Astrocyte (in vitro differentiated cells and primary cell): ENCODE measurements around the gene CKMT1A. TPM values are rescaled to one million over a fixed set of nuclear protein-coding genes. Genes with fewer than 3 reads are reported as not detected.
A peak's percentile ranks its signal among the peaks of the same experiment; 100 is the strongest.
"Not testable (repeated sequence)": the region's sequence is repeated elsewhere in the genome, so short reads cannot be mapped to it uniquely, and the experiment has no call there.

ENCODE experiments used
- DNase-seq: peaks from one replicate; pipeline ENCODE4 v3.0.0-alpha.2; 2010; ENCODE audit warnings: low read depth
- FAIRE-seq: peaks from 2 replicates; lab custom pipeline; 2011; peaks lifted over from hg19 to GRCh38; lab: Jason Lieb, UNC
- H2AFZ ChIP-seq: 2 replicates; pipeline ENCODE4 v1.6.0; 2012; ENCODE audit warnings: low read depth, low read length, inconsistent platforms
- H3K27ac ChIP-seq: 2 replicates; pipeline ENCODE4 v1.5.1; 2011; ENCODE audit warnings: low read depth, low read length, inconsistent platforms
- H3K27me3 ChIP-seq: 2 replicates; pipeline ENCODE4 v1.6.0; 2011; ENCODE audit warnings: low read length, inconsistent platforms; ENCODE audit not compliant: insufficient read depth
- H3K36me3 ChIP-seq: 2 replicates; pipeline ENCODE4 v1.5.1; 2011; ENCODE audit warnings: low read length, inconsistent platforms; ENCODE audit not compliant: insufficient read depth
- H3K4me1 ChIP-seq: 2 replicates; pipeline ENCODE4 v1.5.1; 2011; ENCODE audit warnings: low read length, inconsistent platforms; ENCODE audit not compliant: insufficient read depth
- H3K4me2 ChIP-seq: 2 replicates; pipeline ENCODE4 v1.6.0; 2012; ENCODE audit warnings: low read length, inconsistent platforms
- H3K4me3 ChIP-seq: 2 replicates; pipeline ENCODE4 v1.5.1; 2011; ENCODE audit warnings: low read depth, mild to moderate bottlenecking, low read length, inconsistent platforms; ENCODE audit not compliant: insufficient read depth
- H3K79me2 ChIP-seq: 2 replicates; pipeline ENCODE4 v1.6.0; 2012; ENCODE audit warnings: mild to moderate bottlenecking, low read length, inconsistent platforms; ENCODE audit not compliant: insufficient read depth
- H3K9ac ChIP-seq: 2 replicates; pipeline ENCODE4 v1.6.0; 2012; ENCODE audit warnings: mild to moderate bottlenecking, low read length, inconsistent platforms
- H3K9me3 ChIP-seq: 2 replicates; pipeline ENCODE4 v1.5.1; 2012; ENCODE audit warnings: low read depth, mild to moderate bottlenecking, low read length, inconsistent platforms; ENCODE audit not compliant: insufficient read depth
- H4K20me1 ChIP-seq: 2 replicates; pipeline ENCODE4 v1.6.0; 2012; ENCODE audit warnings: low read length, inconsistent platforms; ENCODE audit not compliant: insufficient read depth
- H3K27ac Mint-ChIP-seq: one replicate; pipeline ENCODE4 v1.8.0; 2021; ENCODE audit warnings: mild to moderate bottlenecking, mixed read lengths; ENCODE audit not compliant: unreplicated experiment
- H3K27me3 Mint-ChIP-seq: one replicate; pipeline ENCODE4 v1.8.0; 2021; ENCODE audit warnings: low read depth, mixed read lengths; ENCODE audit not compliant: unreplicated experiment
- H3K36me3 Mint-ChIP-seq: one replicate; pipeline ENCODE4 v1.8.0; 2021; ENCODE audit warnings: low read depth, mixed read lengths; ENCODE audit not compliant: unreplicated experiment
- H3K4me1 Mint-ChIP-seq: one replicate; pipeline ENCODE4 v1.8.0; 2021; ENCODE audit warnings: low read depth, mixed read lengths; ENCODE audit not compliant: unreplicated experiment
- H3K4me3 Mint-ChIP-seq: one replicate; pipeline ENCODE4 v1.8.0; 2021; ENCODE audit warnings: mild to moderate bottlenecking, moderate library complexity, mixed read lengths; ENCODE audit not compliant: unreplicated experiment
- H3K9me3 Mint-ChIP-seq: one replicate; pipeline ENCODE4 v1.8.0; 2021; ENCODE audit warnings: mild to moderate bottlenecking, mixed read lengths; ENCODE audit not compliant: unreplicated experiment
- EZH2 ChIP-seq: IDR thresholded peaks from 2 replicates; pipeline ENCODE4 v1.6.1; 2012; ENCODE audit warnings: mild to moderate bottlenecking, low read length, inconsistent platforms; ENCODE audit not compliant: insufficient read depth
- total RNA-seq: library from RNA; stranded (reverse); gene quantifications from 2 replicates; pipeline ENCODE4 v1.2.1, GENCODE V29; 2021
- TF ChIP-seq, protein P1 (sequence below): IDR thresholded peaks from 2 replicates; pipeline ENCODE4 v1.5.1; 2011; ENCODE audit warnings: low read depth, mild to moderate bottlenecking, inconsistent platforms, low read length, moderate library complexity; ENCODE audit not compliant: insufficient read depth

The CKMT1A gene
- total RNA-seq, 1 donor from 2014 or later, result 1.2 TPM

DNA sequence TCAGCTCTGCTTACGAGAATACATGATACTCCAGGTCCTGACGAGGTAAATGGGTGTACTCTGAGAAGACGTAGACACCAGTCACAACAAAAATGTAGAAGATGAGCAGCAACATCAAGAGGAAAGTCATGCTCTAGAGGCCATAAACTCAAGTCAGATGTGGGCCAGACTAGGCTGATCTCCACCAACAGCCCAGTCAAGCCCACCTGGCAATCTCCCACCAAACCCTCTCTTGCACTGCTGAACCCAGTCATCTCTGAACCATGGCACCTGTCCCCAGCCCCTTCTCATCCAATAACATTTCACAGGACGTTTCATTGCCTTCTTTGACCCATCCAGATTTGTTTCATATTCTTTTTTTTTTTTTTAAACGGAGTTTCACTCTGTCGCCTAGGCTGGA, 41.8 kb downstream of the CKMT1A start:
- no peak overlapping the region for H3K4me3 Mint-ChIP-seq
- no peaks in the 10 kb centered on the region for H3K36me3 ChIP-seq
- no peak overlapping the region for H3K9ac ChIP-seq
- H3K9me3 ChIP-seq, result no peaks in the 10 kb centered on the region
- H2AFZ ChIP-seq, result no peak overlapping the region
- peaks cover 4% of the 10 kb centered on the region for H3K27me3 Mint-ChIP-seq
- TF ChIP-seq EZH2, result no peak
- TF ChIP-seq, protein P1, sequence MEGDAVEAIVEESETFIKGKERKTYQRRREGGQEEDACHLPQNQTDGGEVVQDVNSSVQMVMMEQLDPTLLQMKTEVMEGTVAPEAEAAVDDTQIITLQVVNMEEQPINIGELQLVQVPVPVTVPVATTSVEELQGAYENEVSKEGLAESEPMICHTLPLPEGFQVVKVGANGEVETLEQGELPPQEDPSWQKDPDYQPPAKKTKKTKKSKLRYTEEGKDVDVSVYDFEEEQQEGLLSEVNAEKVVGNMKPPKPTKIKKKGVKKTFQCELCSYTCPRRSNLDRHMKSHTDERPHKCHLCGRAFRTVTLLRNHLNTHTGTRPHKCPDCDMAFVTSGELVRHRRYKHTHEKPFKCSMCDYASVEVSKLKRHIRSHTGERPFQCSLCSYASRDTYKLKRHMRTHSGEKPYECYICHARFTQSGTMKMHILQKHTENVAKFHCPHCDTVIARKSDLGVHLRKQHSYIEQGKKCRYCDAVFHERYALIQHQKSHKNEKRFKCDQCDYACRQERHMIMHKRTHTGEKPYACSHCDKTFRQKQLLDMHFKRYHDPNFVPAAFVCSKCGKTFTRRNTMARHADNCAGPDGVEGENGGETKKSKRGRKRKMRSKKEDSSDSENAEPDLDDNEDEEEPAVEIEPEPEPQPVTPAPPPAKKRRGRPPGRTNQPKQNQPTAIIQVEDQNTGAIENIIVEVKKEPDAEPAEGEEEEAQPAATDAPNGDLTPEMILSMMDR, result no peak
- H3K27ac ChIP-seq, result no peak overlapping the region
- H3K4me1 ChIP-seq, result no peaks in the 10 kb centered on the region
- H3K27ac Mint-ChIP-seq, result no peak overlapping the region
- no peak for DNase-seq
- H3K4me3 ChIP-seq, result no peak overlapping the region
- no peak overlapping the region for H3K4me2 ChIP-seq
- H3K9me3 Mint-ChIP-seq, result peaks cover 2% of the 10 kb centered on the region
- H3K36me3 Mint-ChIP-seq, result no peaks in the 10 kb centered on the region
- no peaks in the 10 kb centered on the region for H4K20me1 ChIP-seq
- H3K4me1 Mint-ChIP-seq, result no peaks in the 10 kb centered on the region
- H3K27me3 ChIP-seq, result no peaks in the 10 kb centered on the region
- no peaks in the 10 kb centered on the region for H3K79me2 ChIP-seq
- FAIRE-seq, result no peak

DNA sequence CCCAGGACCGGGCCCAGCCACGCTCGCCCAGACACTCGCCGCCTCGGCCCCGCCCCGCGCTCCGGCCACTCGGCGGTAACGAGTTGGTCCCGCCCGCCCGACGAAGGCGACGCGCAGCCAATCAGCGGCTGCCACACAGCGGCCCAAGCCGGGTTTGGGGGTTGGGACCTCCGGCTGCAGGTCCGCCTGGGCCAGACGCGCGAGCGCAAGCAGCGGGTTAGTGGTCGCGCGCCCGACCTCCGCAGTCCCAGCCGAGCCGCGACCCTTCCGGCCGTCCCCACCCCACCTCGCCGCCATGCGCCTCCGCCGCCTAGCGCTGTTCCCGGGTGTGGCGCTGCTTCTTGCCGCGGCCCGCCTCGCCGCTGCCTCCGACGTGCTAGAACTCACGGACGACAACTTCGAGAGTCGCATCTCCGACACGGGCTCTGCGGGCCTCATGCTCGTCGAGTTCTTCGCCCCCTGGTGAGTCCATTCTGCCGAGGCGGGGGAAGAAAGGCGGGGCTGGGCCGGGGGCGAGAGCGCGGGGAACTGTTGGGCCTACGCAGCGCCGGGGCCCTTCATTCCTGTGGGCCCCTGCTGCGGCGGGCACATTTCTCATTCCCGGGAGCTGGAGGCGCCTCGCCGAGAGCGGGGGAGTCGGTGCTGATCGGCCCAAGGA, 52.7 kb downstream of the CKMT1A start, which contains the start of gene PDIA3:
TSS of gene PDIA3 (plus strand) at position 194 of the 658 bp plus-strand sequence. CDS start at position 296, 102 bp downstream.
- H3K9me3 ChIP-seq, FAIRE-seq, H3K4me1 Mint-ChIP-seq, H3K36me3 ChIP-seq, H3K36me3 Mint-ChIP-seq, H3K9me3 Mint-ChIP-seq, H3K27me3 ChIP-seq, H3K27me3 Mint-ChIP-seq: not testable (repeated sequence)
- H3K9ac ChIP-seq, result peak within 1 kb of the TSS; percentile 98
- H3K27ac ChIP-seq, result peak within 1 kb of the TSS; percentile 94
- peaks cover 53% of the 10 kb centered on the region for H3K79me2 ChIP-seq
- Mint-ChIP-seq H3K4me3 (peak within 1 kb of the TSS; percentile 97), H3K27ac (peak within 1 kb of the TSS; percentile 98)
- peak within 1 kb of the TSS; percentile 70 for H3K4me3 ChIP-seq
- H4K20me1 ChIP-seq, result peaks cover 44% of the 10 kb centered on the region
- DNase-seq, result peak; percentile 80
- peak within 1 kb of the TSS; percentile 80 for H2AFZ ChIP-seq
- H3K4me2 ChIP-seq, result peak within 1 kb of the TSS; percentile 86
- H3K4me1 ChIP-seq, result peaks cover 16% of the 10 kb centered on the region

- H3K4me1 Mint-ChIP-seq, H3K27me3 ChIP-seq, FAIRE-seq, H3K9me3 ChIP-seq, H3K36me3 ChIP-seq, H3K27me3 Mint-ChIP-seq, H3K36me3 Mint-ChIP-seq, H3K9me3 Mint-ChIP-seq: not testable (repeated sequence)
- Histone ChIP-seq H3K27ac (peak overlapping the region; percentile 94), H3K4me3 (peak overlapping the region; percentile 70), H3K9ac (peak overlapping the region; percentile 98), H3K4me2 (peak overlapping the region; percentile 86), H2AFZ (peak overlapping the region; percentile 56), H4K20me1 (peaks cover 50% of the 10 kb centered on the region), H3K4me1 (peaks cover 16% of the 10 kb centered on the region), H3K79me2 (peaks cover 58% of the 10 kb centered on the region)
- H3K27ac Mint-ChIP-seq, result peak overlapping the region; percentile 98
- DNase-seq, result peak; percentile 36
- peak overlapping the region; percentile 97 for H3K4me3 Mint-ChIP-seq
Measured at GRCh38 chr15:43746903-43747309, 53.2 kb downstream of the CKMT1A start.
